HG02840 (cell line): ENCODE data around the gene UNC5B.
"Not testable (repeated sequence)": the region's sequence is repeated elsewhere in the genome, so short reads cannot be mapped to it uniquely, and the experiment has no call there.

Experiments used
- ATAC-seq: cut with Tn5 transposase; IDR thresholded peaks from one replicate; pipeline ENCODE4 v1.9.1; 2021; ENCODE audit warnings: mild to moderate bottlenecking, moderate library complexity, moderate number of reproducible peaks; ENCODE audit not compliant: unreplicated experiment, low FRiP score

The UNC5B gene

GRCh38 chr10:71207578-71207977 is 4.8 kb upstream of the UNC5B start:
- ATAC-seq = no peak

GRCh38 chr10:71209352-71209715 is 3.0 kb upstream of the UNC5B start:
- no peak for ATAC-seq

GRCh38 chr10:71209731-71210541 is 2.4 kb upstream of the UNC5B start:
- ATAC-seq = no peak

- ATAC-seq = no peak
These were observed 1.9 kb upstream of the UNC5B start for GRCh38 chr10:71210542-71210871.

- ATAC-seq = no peak
These were observed 1.3 kb upstream of the UNC5B start for GRCh38 chr10:71211053-71211452.

GRCh38 chr10:71211775-71212317 is 524 bp upstream of the UNC5B start:
- no peak for ATAC-seq

GRCh38 chr10:71213127-71213621 is 804 bp downstream of the UNC5B start:
- ATAC-seq = no peak

- no peak for ATAC-seq
These were observed 1.5 kb downstream of the UNC5B start for GRCh38 chr10:71213761-71214440.

GRCh38 chr10:71214641-71215559 is 2.5 kb downstream of the UNC5B start:
- no peak for ATAC-seq

GRCh38 chr10:71216363-71216695 is 4.0 kb downstream of the UNC5B start:
- ATAC-seq = no peak

- ATAC-seq = no peak
These were observed 4.4 kb downstream of the UNC5B start for GRCh38 chr10:71216751-71217265.

GRCh38 chr10:71217266-71218045 is 5.1 kb downstream of the UNC5B start:
- ATAC-seq = no peak

GRCh38 chr10:71218046-71218650 is 5.8 kb downstream of the UNC5B start:
- ATAC-seq = no peak

GRCh38 chr10:71218651-71219050 is 6.3 kb downstream of the UNC5B start:
- no peak for ATAC-seq

- ATAC-seq = not testable (repeated sequence)
These were observed 7.0 kb downstream of the UNC5B start for GRCh38 chr10:71219236-71219917.

- no peak for ATAC-seq
These were observed 7.7 kb downstream of the UNC5B start for GRCh38 chr10:71219918-71220688.

- no peak for ATAC-seq
These were observed 8.5 kb downstream of the UNC5B start for GRCh38 chr10:71220689-71221540.
